Activated naive CD8-positive, alpha-beta T cell treated with anti-CD3 and anti-CD28 coated beads, Interleukin-2, amount 10 ng/mL, durations not matched to agents 7 days and 5 days (primary cell): ENCODE data around the gene DCDC2C. TPM values are rescaled to one million over a fixed set of nuclear protein-coding genes. Genes with fewer than 3 reads are reported as not detected.

Experiments
- ATAC-seq: fragments of 150-1000 bp; cut with Tn5 transposase; one replicate; pipeline ENCODE4 v1.10.0; 2021; ENCODE audit warnings: low read depth, moderate library complexity
- POLR2A ChIA-PET: fragments of 350-600 bp; sonication (Branson Sonifier 250); formaldehyde crosslinking; loops from one replicate; lab custom pipeline; 2021; ENCODE audit warnings: antibody characterized with exemption; lab: Charles Lee
- DNase-seq: peaks from one replicate; pipeline ENCODE4 v3.0.0; 2021
- H3K27ac Mint-ChIP-seq: one replicate; pipeline ENCODE4 v1.8.0; 2022; ENCODE audit warnings: mild to moderate bottlenecking, mixed read lengths
- H3K27me3 Mint-ChIP-seq: one replicate; pipeline ENCODE4 v1.8.0; 2022; ENCODE audit warnings: mild to moderate bottlenecking, moderate library complexity, mixed read lengths
- H3K36me3 Mint-ChIP-seq: one replicate; pipeline ENCODE4 v1.8.0; 2021; ENCODE audit warnings: mild to moderate bottlenecking, mixed read lengths
- H3K4me1 Mint-ChIP-seq: one replicate; pipeline ENCODE4 v1.8.0; 2021; ENCODE audit warnings: mixed read lengths
- H3K4me3 Mint-ChIP-seq: one replicate; pipeline ENCODE4 v1.8.0; 2022; ENCODE audit warnings: mild to moderate bottlenecking, moderate library complexity, mixed read lengths
- H3K9me3 Mint-ChIP-seq: one replicate; pipeline ENCODE4 v1.8.0; 2021; ENCODE audit warnings: mixed read lengths
- total RNA-seq, 2 experiments: library from RNA; stranded (reverse); gene quantifications; one replicate each; pipeline ENCODE4 v1.2.3, GENCODE V29; 2021

DCDC2C gene
- total RNA-seq, 2 experiments from 2014 or later, result not detected

- H3K9me3 Mint-ChIP-seq, result no peaks in the 10 kb centered on the region
- DNase-seq (no peak), ATAC-seq (no peak)
- POLR2A ChIA-PET, result no interaction called here
- H3K4me3 Mint-ChIP-seq, result no peak overlapping the region
- no peaks in the 10 kb centered on the region for H3K36me3 Mint-ChIP-seq
- H3K27ac Mint-ChIP-seq, result no peak overlapping the region
- H3K4me1 Mint-ChIP-seq, result no peaks in the 10 kb centered on the region
- H3K27me3 Mint-ChIP-seq, result peaks cover 5% of the 10 kb centered on the region
These were observed 37.3 kb upstream of the DCDC2C start for GRCh38 chr2:3665886-3666612.

GRCh38 chr2:3666613-3666975, 36.8 kb upstream of the DCDC2C start:
- Mint-ChIP-seq H3K4me1 (no peaks in the 10 kb centered on the region), H3K9me3 (no peaks in the 10 kb centered on the region), H3K4me3 (no peak overlapping the region), H3K27ac (no peak overlapping the region), H3K36me3 (no peaks in the 10 kb centered on the region), H3K27me3 (peaks cover 5% of the 10 kb centered on the region)
- DNase-seq (no peak), ATAC-seq (no peak)
- POLR2A ChIA-PET, result no interaction called here

- no peaks in the 10 kb centered on the region for H3K36me3 Mint-ChIP-seq
- ATAC-seq (no peak), DNase-seq (no peak)
- H3K4me1 Mint-ChIP-seq, result no peaks in the 10 kb centered on the region
- H3K27ac Mint-ChIP-seq, result no peak overlapping the region
- H3K4me3 Mint-ChIP-seq, result no peak overlapping the region
- peaks cover 5% of the 10 kb centered on the region for H3K27me3 Mint-ChIP-seq
- POLR2A ChIA-PET, result no interaction called here
- no peaks in the 10 kb centered on the region for H3K9me3 Mint-ChIP-seq
These were observed 36.2 kb upstream of the DCDC2C start for GRCh38 chr2:3667151-3667631.

GRCh38 chr2:3669656-3670055, 33.7 kb upstream of the DCDC2C start:
- H3K27ac Mint-ChIP-seq, result no peak overlapping the region
- ATAC-seq (no peak), DNase-seq (no peak)
- no peaks in the 10 kb centered on the region for H3K9me3 Mint-ChIP-seq
- no peaks in the 10 kb centered on the region for H3K36me3 Mint-ChIP-seq
- peaks cover 5% of the 10 kb centered on the region for H3K27me3 Mint-ChIP-seq
- no peak overlapping the region for H3K4me3 Mint-ChIP-seq
- POLR2A ChIA-PET, result no interaction called here
- H3K4me1 Mint-ChIP-seq, result no peaks in the 10 kb centered on the region

- H3K9me3 Mint-ChIP-seq, result no peaks in the 10 kb centered on the region
- H3K27ac Mint-ChIP-seq, result no peak overlapping the region
- H3K4me3 Mint-ChIP-seq, result no peak overlapping the region
- H3K4me1 Mint-ChIP-seq, result no peaks in the 10 kb centered on the region
- peaks cover 4% of the 10 kb centered on the region for H3K27me3 Mint-ChIP-seq
- DNase-seq (no peak), ATAC-seq (no peak)
- POLR2A ChIA-PET, result no interaction called here
- no peaks in the 10 kb centered on the region for H3K36me3 Mint-ChIP-seq
These were observed 33.0 kb upstream of the DCDC2C start for GRCh38 chr2:3670376-3670775.

- POLR2A ChIA-PET, result no interaction called here
- Mint-ChIP-seq H3K4me3 (no peak overlapping the region), H3K27ac (no peak overlapping the region), H3K27me3 (peaks cover 3% of the 10 kb centered on the region), H3K9me3 (no peaks in the 10 kb centered on the region), H3K36me3 (no peaks in the 10 kb centered on the region), H3K4me1 (no peaks in the 10 kb centered on the region)
- DNase-seq, result no peak
- no peak for ATAC-seq
These were observed 32.4 kb upstream of the DCDC2C start for GRCh38 chr2:3670941-3671340.

GRCh38 chr2:3672861-3673678, 30.3 kb upstream of the DCDC2C start:
- Mint-ChIP-seq H3K4me1 (no peaks in the 10 kb centered on the region), H3K36me3 (no peaks in the 10 kb centered on the region), H3K4me3 (no peak overlapping the region), H3K9me3 (no peaks in the 10 kb centered on the region), H3K27ac (no peak overlapping the region), H3K27me3 (peaks cover 3% of the 10 kb centered on the region)
- ATAC-seq (no peak), DNase-seq (no peak)
- POLR2A ChIA-PET, result no interaction called here

GRCh38 chr2:3674066-3674845, 29.1 kb upstream of the DCDC2C start:
- Mint-ChIP-seq H3K9me3 (no peaks in the 10 kb centered on the region), H3K4me1 (no peaks in the 10 kb centered on the region), H3K27me3 (peaks cover 3% of the 10 kb centered on the region), H3K4me3 (no peak overlapping the region), H3K27ac (no peak overlapping the region), H3K36me3 (no peaks in the 10 kb centered on the region)
- no peak for ATAC-seq
- POLR2A ChIA-PET, result no interaction called here
- no peak for DNase-seq

GRCh38 chr2:3675687-3676086, 27.7 kb upstream of the DCDC2C start:
- H3K36me3 Mint-ChIP-seq, result no peaks in the 10 kb centered on the region
- H3K9me3 Mint-ChIP-seq, result no peaks in the 10 kb centered on the region
- no peak for ATAC-seq
- peaks cover 3% of the 10 kb centered on the region for H3K27me3 Mint-ChIP-seq
- no peak overlapping the region for H3K4me3 Mint-ChIP-seq
- no peaks in the 10 kb centered on the region for H3K4me1 Mint-ChIP-seq
- POLR2A ChIA-PET, result no interaction called here
- no peak for DNase-seq
- H3K27ac Mint-ChIP-seq, result no peak overlapping the region

- POLR2A ChIA-PET, result no interaction called here
- Mint-ChIP-seq H3K9me3 (no peaks in the 10 kb centered on the region), H3K27me3 (no peaks in the 10 kb centered on the region), H3K27ac (no peak overlapping the region), H3K36me3 (no peaks in the 10 kb centered on the region), H3K4me3 (no peak overlapping the region), H3K4me1 (no peaks in the 10 kb centered on the region)
- no peak for ATAC-seq
- DNase-seq, result no peak
These were observed 25.9 kb upstream of the DCDC2C start for GRCh38 chr2:3677436-3677835.

- Mint-ChIP-seq H3K4me1 (no peaks in the 10 kb centered on the region), H3K9me3 (no peaks in the 10 kb centered on the region), H3K27ac (no peak overlapping the region), H3K27me3 (peaks cover 1% of the 10 kb centered on the region), H3K36me3 (no peaks in the 10 kb centered on the region), H3K4me3 (no peak overlapping the region)
- DNase-seq (no peak), ATAC-seq (no peak)
- POLR2A ChIA-PET, result no interaction called here
These were observed 25.2 kb upstream of the DCDC2C start for GRCh38 chr2:3678212-3678611.

- H3K27ac Mint-ChIP-seq, result no peak overlapping the region
- peaks cover 1% of the 10 kb centered on the region for H3K27me3 Mint-ChIP-seq
- H3K36me3 Mint-ChIP-seq, result no peaks in the 10 kb centered on the region
- DNase-seq (no peak), ATAC-seq (no peak)
- no peaks in the 10 kb centered on the region for H3K9me3 Mint-ChIP-seq
- no peak overlapping the region for H3K4me3 Mint-ChIP-seq
- POLR2A ChIA-PET, result no interaction called here
- no peaks in the 10 kb centered on the region for H3K4me1 Mint-ChIP-seq
These were observed 24.2 kb upstream of the DCDC2C start for GRCh38 chr2:3679180-3679579.

GRCh38 chr2:3679616-3680393, 23.6 kb upstream of the DCDC2C start:
- no peaks in the 10 kb centered on the region for H3K36me3 Mint-ChIP-seq
- POLR2A ChIA-PET, result no interaction called here
- no peak for ATAC-seq
- H3K27me3 Mint-ChIP-seq, result peaks cover 1% of the 10 kb centered on the region
- no peaks in the 10 kb centered on the region for H3K4me1 Mint-ChIP-seq
- no peak for DNase-seq
- H3K4me3 Mint-ChIP-seq, result no peak overlapping the region
- H3K9me3 Mint-ChIP-seq, result no peaks in the 10 kb centered on the region
- no peak overlapping the region for H3K27ac Mint-ChIP-seq
